HFFc6 (cell line): Measurements from ENCODE around the gene DLK1. TPM values are rescaled to one million over a fixed set of nuclear protein-coding genes. Genes with fewer than 3 reads are reported as not detected.

Source experiments
- DNase-seq: peaks from one replicate; pipeline ENCODE4 v3.0.0-alpha.2; 2018
- H3K27ac Mint-ChIP-seq: 2 replicates; pipeline ENCODE4 v1.8.0; 2020; ENCODE audit warnings: mild to moderate bottlenecking, mixed read lengths
- H3K27me3 Mint-ChIP-seq: 2 replicates; pipeline ENCODE4 v1.8.0; 2021; ENCODE audit warnings: mild to moderate bottlenecking, moderate library complexity, mixed read lengths; ENCODE audit not compliant: insufficient read depth
- H3K36me3 Mint-ChIP-seq: 2 replicates; pipeline ENCODE4 v1.8.0; 2021; ENCODE audit warnings: low read depth, mixed read lengths
- H3K4me1 Mint-ChIP-seq: 2 replicates; pipeline ENCODE4 v1.8.0; 2020; ENCODE audit warnings: low read depth, mixed read lengths
- H3K4me3 Mint-ChIP-seq: 2 replicates; pipeline ENCODE4 v1.8.0; 2020; ENCODE audit warnings: mild to moderate bottlenecking, moderate library complexity, mixed read lengths
- H3K9me3 Mint-ChIP-seq: 2 replicates; pipeline ENCODE4 v1.8.0; 2020; ENCODE audit warnings: mild to moderate bottlenecking, mixed read lengths
- total RNA-seq, 6 experiments: library from RNA; stranded (reverse); fragmentation: NEBNext Ultra II Directional; extraction: Animal tissue kit (Norgen Biotek cat#: 25700); gene quantifications; 2 replicates in 1 of 6; 3 replicates in 5 of 6; pipeline ENCODE4 v1.2.3, GENCODE V29; 2021
- TF ChIP-seq, protein P1 (sequence below): fragments of 200-600 bp; sonication (generic); IDR thresholded peaks from 2 replicates; pipeline ENCODE4 v1.5.0; 2021; ENCODE audit warnings: antibody characterized with exemption, mild to moderate bottlenecking

Gene DLK1
- total RNA-seq, 6 experiments from 2014 or later = not detected

DNA sequence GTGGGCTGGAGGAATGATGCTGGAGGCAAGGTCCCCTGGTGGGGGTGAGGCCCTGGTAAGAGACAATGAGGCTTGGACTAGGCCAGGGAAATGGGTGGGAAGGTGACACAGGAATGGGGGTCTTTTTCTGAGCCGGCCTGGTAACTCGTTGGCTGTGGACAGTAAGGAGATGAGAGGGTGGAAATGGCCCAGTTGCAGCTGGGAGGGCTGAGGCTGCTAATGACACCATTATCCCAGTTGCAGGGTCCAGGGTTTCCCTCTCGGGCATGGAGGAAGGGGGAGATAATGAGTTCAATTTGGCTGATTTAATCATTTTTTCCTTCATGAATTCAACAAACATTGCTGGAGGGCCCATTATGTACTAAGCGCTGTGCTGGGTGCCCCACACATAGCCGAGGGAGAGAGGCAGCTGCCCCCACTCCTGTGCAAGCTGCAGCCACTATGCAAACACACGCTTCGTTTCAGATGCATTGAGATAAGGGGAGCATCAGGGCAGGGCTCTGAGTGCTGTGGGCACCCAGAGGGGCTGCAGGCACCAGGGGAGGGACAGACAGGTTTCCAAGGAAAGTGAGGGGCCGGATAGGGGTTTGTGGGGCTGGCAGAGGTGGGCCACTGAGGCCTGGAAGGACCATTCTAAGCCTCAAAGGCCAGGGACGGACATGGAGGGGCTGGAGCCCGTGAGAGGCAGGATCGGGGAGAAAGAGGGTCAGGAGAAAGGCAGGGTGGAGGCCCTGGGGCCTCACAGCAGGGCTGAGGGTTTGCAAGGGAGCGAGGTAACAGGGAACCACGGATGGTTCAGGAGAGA lies 56.0 kb downstream of the DLK1 start:
- H3K36me3 Mint-ChIP-seq = no peaks in the 10 kb centered on the region
- H3K27me3 Mint-ChIP-seq = peaks cover 49% of the 10 kb centered on the region

DNA sequence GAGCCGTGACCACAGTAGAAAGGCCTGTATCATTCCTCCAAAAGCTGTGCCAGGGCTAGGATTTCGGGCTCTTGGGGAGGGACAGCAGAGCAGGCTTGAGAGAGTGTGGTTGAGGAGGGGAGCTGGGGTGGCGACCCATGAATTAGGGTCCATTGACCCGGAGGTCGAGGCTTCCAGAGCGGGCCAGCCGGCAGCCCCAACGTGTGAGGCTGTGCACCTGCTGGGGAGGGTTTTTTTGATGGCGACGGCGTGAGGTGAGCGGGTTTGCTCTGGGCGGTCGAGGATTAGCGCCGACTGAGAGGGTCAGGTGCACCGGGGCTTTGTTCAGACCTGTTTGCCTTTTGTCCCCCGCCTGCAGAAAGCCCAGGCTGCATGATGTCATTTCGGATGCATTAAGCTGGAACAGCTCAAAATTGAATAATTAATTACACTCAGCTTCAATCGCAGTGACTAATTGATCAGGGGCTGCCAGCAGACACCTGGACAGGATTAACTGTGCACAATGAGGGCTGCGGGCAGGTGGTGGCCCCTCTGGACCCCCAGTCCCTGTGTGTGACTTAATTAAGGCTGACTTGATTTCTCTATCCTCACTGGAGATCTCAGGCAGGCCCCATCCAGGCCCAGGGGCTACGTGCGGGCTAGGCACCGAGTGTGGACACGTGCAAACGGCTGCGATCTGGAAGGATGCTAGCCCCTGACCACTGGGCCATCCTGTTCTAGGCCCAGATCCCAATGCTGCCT lies 57.1 kb downstream of the DLK1 start:
- peaks cover 52% of the 10 kb centered on the region for H3K27me3 Mint-ChIP-seq
- no peak overlapping the region for H3K4me3 Mint-ChIP-seq
- no peak for DNase-seq
- no peaks in the 10 kb centered on the region for H3K4me1 Mint-ChIP-seq
- no peaks in the 10 kb centered on the region for H3K36me3 Mint-ChIP-seq
- no peaks in the 10 kb centered on the region for H3K9me3 Mint-ChIP-seq
- TF ChIP-seq, protein P1, sequence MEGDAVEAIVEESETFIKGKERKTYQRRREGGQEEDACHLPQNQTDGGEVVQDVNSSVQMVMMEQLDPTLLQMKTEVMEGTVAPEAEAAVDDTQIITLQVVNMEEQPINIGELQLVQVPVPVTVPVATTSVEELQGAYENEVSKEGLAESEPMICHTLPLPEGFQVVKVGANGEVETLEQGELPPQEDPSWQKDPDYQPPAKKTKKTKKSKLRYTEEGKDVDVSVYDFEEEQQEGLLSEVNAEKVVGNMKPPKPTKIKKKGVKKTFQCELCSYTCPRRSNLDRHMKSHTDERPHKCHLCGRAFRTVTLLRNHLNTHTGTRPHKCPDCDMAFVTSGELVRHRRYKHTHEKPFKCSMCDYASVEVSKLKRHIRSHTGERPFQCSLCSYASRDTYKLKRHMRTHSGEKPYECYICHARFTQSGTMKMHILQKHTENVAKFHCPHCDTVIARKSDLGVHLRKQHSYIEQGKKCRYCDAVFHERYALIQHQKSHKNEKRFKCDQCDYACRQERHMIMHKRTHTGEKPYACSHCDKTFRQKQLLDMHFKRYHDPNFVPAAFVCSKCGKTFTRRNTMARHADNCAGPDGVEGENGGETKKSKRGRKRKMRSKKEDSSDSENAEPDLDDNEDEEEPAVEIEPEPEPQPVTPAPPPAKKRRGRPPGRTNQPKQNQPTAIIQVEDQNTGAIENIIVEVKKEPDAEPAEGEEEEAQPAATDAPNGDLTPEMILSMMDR = no peak
- H3K27ac Mint-ChIP-seq = no peak overlapping the region

More for the DNA sequence above, 56.0 kb downstream of the DLK1 start:
- no peak overlapping the region for H3K27ac Mint-ChIP-seq
- no peaks in the 10 kb centered on the region for H3K4me1 Mint-ChIP-seq
- TF ChIP-seq, protein P1 = no peak
- H3K4me3 Mint-ChIP-seq = no peak overlapping the region
- no peaks in the 10 kb centered on the region for H3K9me3 Mint-ChIP-seq
- DNase-seq = no peak

DNA sequence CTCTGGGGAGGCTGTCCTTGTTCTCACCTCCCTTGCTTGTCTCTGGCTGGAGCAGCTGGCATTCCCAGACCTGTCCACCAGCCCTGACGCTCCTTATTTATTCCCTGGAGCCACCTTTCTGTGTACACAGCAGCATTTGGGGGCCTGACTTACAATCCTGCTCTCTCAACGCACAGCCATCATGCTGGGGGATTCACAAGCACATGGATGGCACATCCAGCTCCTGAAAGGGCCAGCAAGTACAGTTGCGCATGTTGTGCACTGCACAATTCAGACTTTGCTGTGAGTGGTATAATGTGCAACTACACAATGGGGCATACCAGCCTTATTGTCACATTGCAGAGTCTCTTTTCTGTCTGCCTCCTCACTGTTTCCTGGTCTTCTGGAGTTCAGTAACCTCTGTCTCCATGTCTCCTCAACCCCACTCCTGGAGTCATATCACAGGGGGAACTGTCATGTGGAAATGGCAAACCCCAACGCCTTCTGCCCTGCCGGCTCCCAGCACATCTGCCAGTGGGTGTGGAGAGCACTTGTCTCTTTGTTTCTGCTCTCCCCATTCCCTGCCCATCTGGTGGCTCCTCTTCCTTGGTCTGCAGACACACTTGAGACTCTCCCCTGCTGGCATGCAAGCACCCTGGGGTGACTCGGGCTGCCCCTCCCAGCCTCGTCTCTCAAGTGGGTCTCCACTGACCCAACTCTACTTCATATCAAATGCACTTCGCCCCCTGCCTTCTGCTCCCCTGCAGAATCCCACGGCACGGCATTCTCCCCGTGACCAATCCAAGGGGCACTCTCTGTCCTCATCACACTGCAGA lies 58.0 kb downstream of the DLK1 start:
- no peak overlapping the region for H3K4me3 Mint-ChIP-seq
- H3K9me3 Mint-ChIP-seq = no peaks in the 10 kb centered on the region
- no peak for DNase-seq
- no peaks in the 10 kb centered on the region for H3K4me1 Mint-ChIP-seq
- no peaks in the 10 kb centered on the region for H3K36me3 Mint-ChIP-seq
- TF ChIP-seq, protein P1 = no peak
- peaks cover 49% of the 10 kb centered on the region for H3K27me3 Mint-ChIP-seq
- H3K27ac Mint-ChIP-seq = no peak overlapping the region

DNA sequence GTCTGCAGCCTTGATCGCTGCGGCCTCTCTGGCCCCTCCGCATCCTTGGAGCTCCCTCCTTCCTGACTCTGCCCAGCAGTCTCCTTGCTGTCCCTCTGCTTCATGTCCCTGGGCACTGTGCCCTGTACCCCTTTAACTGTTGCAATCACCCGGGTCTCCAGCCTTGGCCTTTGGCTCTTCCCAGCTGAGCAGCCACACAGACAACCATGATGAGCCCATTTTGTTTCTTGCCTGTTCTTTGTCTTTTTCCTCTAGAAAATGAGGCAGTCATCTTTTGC lies 58.6 kb downstream of the DLK1 start:
- no peaks in the 10 kb centered on the region for H3K4me1 Mint-ChIP-seq
- no peaks in the 10 kb centered on the region for H3K36me3 Mint-ChIP-seq
- TF ChIP-seq, protein P1 = no peak
- no peak overlapping the region for H3K27ac Mint-ChIP-seq
- no peak overlapping the region for H3K4me3 Mint-ChIP-seq
- no peak for DNase-seq
- H3K9me3 Mint-ChIP-seq = no peaks in the 10 kb centered on the region
- peaks cover 45% of the 10 kb centered on the region for H3K27me3 Mint-ChIP-seq

DNA sequence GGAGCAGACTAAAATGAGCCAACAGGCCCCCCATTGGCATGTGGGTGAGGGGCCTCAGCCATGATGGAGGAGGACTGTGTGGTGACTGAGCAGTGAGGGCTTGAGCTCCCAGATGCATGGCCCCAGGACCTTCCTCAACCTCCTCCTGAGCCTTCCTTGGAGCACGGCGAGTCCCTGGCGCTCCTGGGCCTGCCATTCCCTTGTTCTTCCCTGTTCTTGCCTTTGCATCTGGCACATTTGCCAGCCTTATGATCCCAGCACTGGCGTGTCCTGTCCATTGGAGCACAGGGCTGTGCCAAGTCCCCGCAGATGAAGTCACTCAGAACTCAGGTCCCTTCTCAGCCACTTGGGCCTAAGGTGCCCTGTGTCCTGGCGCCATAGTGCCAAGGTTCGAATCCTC lies 58.9 kb downstream of the DLK1 start:
- Mint-ChIP-seq H3K9me3 (no peaks in the 10 kb centered on the region), H3K36me3 (no peaks in the 10 kb centered on the region), H3K4me1 (no peaks in the 10 kb centered on the region; the same call in 1 of the 2 replicates), H3K27ac (no peak overlapping the region), H3K27me3 (peaks cover 43% of the 10 kb centered on the region), H3K4me3 (no peak overlapping the region)
- TF ChIP-seq, protein P1 = no peak
- no peak for DNase-seq
